ENCODE measurements around the gene GSTK1. TPM values are rescaled to one million over a fixed set of nuclear protein-coding genes. Genes with fewer than 3 reads are reported as not detected.

The GSTK1 gene
- total RNA-seq, 1 experiment from 2014 or later = 79.9 TPM

GRCh38 chr7:143315776-143316175 is 52.5 kb downstream of the GSTK1 start, which contains the start of gene CLCN1:
Gene CLCN1, plus strand, starts transcription at chr7:143316111. Its CDS starts 102 bp downstream, at chr7:143316213.
- BruUV-seq (replicated peaks) = no TSS peak
- no peaks in the 10 kb centered on the region for H3K27me3 Mint-ChIP-seq (ENCODE audit: insufficient read depth, unreplicated experiment)
- no peak for TF ChIP-seq CTCF (IDR thresholded peaks at IDR 0.05; ENCODE audit: unreplicated experiment)
- no peak within 1 kb of the TSS for H3K4me3 Mint-ChIP-seq (ENCODE audit: unreplicated experiment)
- no peak within 1 kb of the TSS for H3K27ac Mint-ChIP-seq (ENCODE audit: low read depth, unreplicated experiment)
- H3K9me3 Mint-ChIP-seq (ENCODE audit: unreplicated experiment) = no peaks in the 10 kb centered on the region
- intact Hi-C loops (cut with micrococcal nuclease) = no loop called here
- ChIA-PET CTCF (interaction anchor here (0.6 to 1.9 kb wide), 6 partner anchors 10 to 100 kb away, joined by 3 to 8 read pairs (median 4); no protein-coding TSS in a partner anchor), POLR2A (no interaction called here)
- no peaks in the 10 kb centered on the region for H3K36me3 Mint-ChIP-seq (ENCODE audit: insufficient read depth, unreplicated experiment)
- H3K4me1 Mint-ChIP-seq (ENCODE audit: insufficient read depth, unreplicated experiment) = peaks cover 19% of the 10 kb centered on the region
- DNase-seq (ENCODE audit: unreplicated experiment) = no peak

GRCh38 chr7:143316492-143316891 is 53.3 kb downstream of the GSTK1 start:
- Mint-ChIP-seq H3K27ac (ENCODE audit: low read depth, unreplicated experiment) (no peak overlapping the region), H3K4me3 (ENCODE audit: unreplicated experiment) (no peak overlapping the region), H3K36me3 (ENCODE audit: insufficient read depth, unreplicated experiment) (peaks cover 2% of the 10 kb centered on the region), H3K9me3 (ENCODE audit: unreplicated experiment) (no peaks in the 10 kb centered on the region), H3K27me3 (ENCODE audit: insufficient read depth, unreplicated experiment) (no peaks in the 10 kb centered on the region), H3K4me1 (ENCODE audit: insufficient read depth, unreplicated experiment) (peaks cover 23% of the 10 kb centered on the region)
- no TSS peak for BruUV-seq (replicated peaks)
- POLR2A ChIA-PET = no interaction called here
- CTCF ChIA-PET = interaction anchor here (1.2 to 1.9 kb wide), 3 partner anchors 11 to 76 kb away, joined by 3 to 8 read pairs (median 4); no protein-coding TSS in a partner anchor
- no peak for TF ChIP-seq CTCF (IDR thresholded peaks at IDR 0.05; ENCODE audit: unreplicated experiment)
- DNase-seq (ENCODE audit: unreplicated experiment) = no peak
- intact Hi-C loops (cut with micrococcal nuclease) = no loop called here

- Mint-ChIP-seq H3K27ac (ENCODE audit: low read depth, unreplicated experiment) (peak overlapping the region; percentile 91), H3K9me3 (ENCODE audit: unreplicated experiment) (no peaks in the 10 kb centered on the region), H3K36me3 (ENCODE audit: insufficient read depth, unreplicated experiment) (peaks cover 5% of the 10 kb centered on the region), H3K4me3 (ENCODE audit: unreplicated experiment) (peak overlapping the region; percentile 25), H3K27me3 (ENCODE audit: insufficient read depth, unreplicated experiment) (no peaks in the 10 kb centered on the region), H3K4me1 (ENCODE audit: insufficient read depth, unreplicated experiment) (peaks cover 26% of the 10 kb centered on the region)
- ChIA-PET POLR2A (interaction anchor here (0.6 to 1.4 kb wide), 5 partner anchors 12 to 61 kb away, joined by 3 to 7 read pairs (median 4); partner anchors contain the start of gene CASP2), CTCF (interaction anchor here (0.6 to 3.1 kb wide), 10 partner anchors 9 to 80 kb away, joined by 3 to 13 read pairs (median 4); partner anchors contain the start of gene GSTK1)
- BruUV-seq (replicated peaks) = no TSS peak
- DNase-seq (ENCODE audit: unreplicated experiment) = peak; percentile 82
- intact Hi-C loops (cut with micrococcal nuclease) = loop anchor here (1.0 kb wide), 1 partner anchor 7 kb away; no protein-coding TSS in a partner anchor
- TF ChIP-seq CTCF (IDR thresholded peaks at IDR 0.05; ENCODE audit: unreplicated experiment) = no peak
These were observed 55.4 kb downstream of the GSTK1 start for GRCh38 chr7:143318661-143319060.

Other genes starting within 250 kb of the GSTK1 start
- gene OR9A2, start 236.3 kb upstream of the GSTK1 start, total RNA-seq (2022) = not detected in 2 replicates
- not detected in 2 replicates for gene OR6V1, start 211.1 kb upstream of the GSTK1 start, total RNA-seq (2022)
- gene PIP, start 131.4 kb upstream of the GSTK1 start, total RNA-seq (2022) = not detected in 2 replicates
- gene TAS2R39, start 80.0 kb upstream of the GSTK1 start, total RNA-seq (2022) = not detected in 2 replicates
- not detected in 2 replicates for gene TAS2R40, start 41.4 kb upstream of the GSTK1 start, total RNA-seq (2022)
- 8.1 and 9.2 TPM in 2 replicates for gene TMEM139, start 21.5 kb downstream of the GSTK1 start, total RNA-seq (2022)
- gene CASP2, start 24.9 kb downstream of the GSTK1 start, total RNA-seq (2022) = 15.1 and 17.4 TPM in 2 replicates
- not detected in 2 replicates for gene CLCN1, start 52.7 kb downstream of the GSTK1 start, total RNA-seq (2022)
- gene FAM131B, start 99.3 kb downstream of the GSTK1 start, total RNA-seq (2022) = 0.19 and 0.25 TPM in 2 replicates
- gene ZYX, start 117.9 kb downstream of the GSTK1 start, total RNA-seq (2022) = 168 and 260 TPM in 2 replicates
- gene EPHA1, start 145.4 kb downstream of the GSTK1 start, total RNA-seq (2022) = 0.89 and 1.2 TPM in 2 replicates
- not detected in 2 replicates for gene TAS2R60, start 180.0 kb downstream of the GSTK1 start, total RNA-seq (2022)
- gene TAS2R41, start 214.4 kb downstream of the GSTK1 start, total RNA-seq (2022) = not detected in 2 replicates

Data from MCF 10A (cell line).